ENCODE results near the gene GPC6.

The GPC6 gene

GRCh38 chr13:93268327-93269028 is 41.9 kb downstream of the GPC6 start:
- no peaks in the 10 kb centered on the region for H3K4me1 ChIP-seq (ENCODE audit: insufficient read depth, low read length, poor library complexity, severe bottlenecking)
- H3K9me3 ChIP-seq (ENCODE audit: insufficient read depth, low read depth, low read length): no peaks in the 10 kb centered on the region
- TF ChIP-seq, protein P1, sequence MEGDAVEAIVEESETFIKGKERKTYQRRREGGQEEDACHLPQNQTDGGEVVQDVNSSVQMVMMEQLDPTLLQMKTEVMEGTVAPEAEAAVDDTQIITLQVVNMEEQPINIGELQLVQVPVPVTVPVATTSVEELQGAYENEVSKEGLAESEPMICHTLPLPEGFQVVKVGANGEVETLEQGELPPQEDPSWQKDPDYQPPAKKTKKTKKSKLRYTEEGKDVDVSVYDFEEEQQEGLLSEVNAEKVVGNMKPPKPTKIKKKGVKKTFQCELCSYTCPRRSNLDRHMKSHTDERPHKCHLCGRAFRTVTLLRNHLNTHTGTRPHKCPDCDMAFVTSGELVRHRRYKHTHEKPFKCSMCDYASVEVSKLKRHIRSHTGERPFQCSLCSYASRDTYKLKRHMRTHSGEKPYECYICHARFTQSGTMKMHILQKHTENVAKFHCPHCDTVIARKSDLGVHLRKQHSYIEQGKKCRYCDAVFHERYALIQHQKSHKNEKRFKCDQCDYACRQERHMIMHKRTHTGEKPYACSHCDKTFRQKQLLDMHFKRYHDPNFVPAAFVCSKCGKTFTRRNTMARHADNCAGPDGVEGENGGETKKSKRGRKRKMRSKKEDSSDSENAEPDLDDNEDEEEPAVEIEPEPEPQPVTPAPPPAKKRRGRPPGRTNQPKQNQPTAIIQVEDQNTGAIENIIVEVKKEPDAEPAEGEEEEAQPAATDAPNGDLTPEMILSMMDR (conservative IDR thresholded peaks at IDR 0.05; ENCODE audit: low read length): no peak
- no peak for TF ChIP-seq EZH2phosphoT487 (IDR thresholded peaks at IDR 0.05; ENCODE audit: borderline replicate concordance)
- no peaks in the 10 kb centered on the region for H3K27me3 ChIP-seq (ENCODE audit: insufficient read depth, low read length, poor library complexity, severe bottlenecking)
- H3K79me2 ChIP-seq (ENCODE audit: insufficient read depth, low read length): no peaks in the 10 kb centered on the region
- no peak overlapping the region for H3K9ac ChIP-seq (ENCODE audit: low read depth, low read length, poor library complexity, severe bottlenecking)
- no peaks in the 10 kb centered on the region for H3K9me2 ChIP-seq (replicated peaks; ENCODE audit: low read depth, low read length)
- H3F3A ChIP-seq (ENCODE audit: low read depth): no peaks in the 10 kb centered on the region
- H2AFZ ChIP-seq (ENCODE audit: low read length): no peak overlapping the region
- no peaks in the 10 kb centered on the region for H3K36me3 ChIP-seq (ENCODE audit: insufficient read depth, low read length)
- H3K4me3 ChIP-seq (ENCODE audit: low read length, poor library complexity, severe bottlenecking): no peak overlapping the region
- H4K20me1 ChIP-seq (ENCODE audit: insufficient read depth, low read length, poor library complexity, severe bottlenecking): no peaks in the 10 kb centered on the region
- H3K4me2 ChIP-seq (ENCODE audit: low read depth, low read length, poor library complexity, severe bottlenecking): no peak overlapping the region

DNA sequence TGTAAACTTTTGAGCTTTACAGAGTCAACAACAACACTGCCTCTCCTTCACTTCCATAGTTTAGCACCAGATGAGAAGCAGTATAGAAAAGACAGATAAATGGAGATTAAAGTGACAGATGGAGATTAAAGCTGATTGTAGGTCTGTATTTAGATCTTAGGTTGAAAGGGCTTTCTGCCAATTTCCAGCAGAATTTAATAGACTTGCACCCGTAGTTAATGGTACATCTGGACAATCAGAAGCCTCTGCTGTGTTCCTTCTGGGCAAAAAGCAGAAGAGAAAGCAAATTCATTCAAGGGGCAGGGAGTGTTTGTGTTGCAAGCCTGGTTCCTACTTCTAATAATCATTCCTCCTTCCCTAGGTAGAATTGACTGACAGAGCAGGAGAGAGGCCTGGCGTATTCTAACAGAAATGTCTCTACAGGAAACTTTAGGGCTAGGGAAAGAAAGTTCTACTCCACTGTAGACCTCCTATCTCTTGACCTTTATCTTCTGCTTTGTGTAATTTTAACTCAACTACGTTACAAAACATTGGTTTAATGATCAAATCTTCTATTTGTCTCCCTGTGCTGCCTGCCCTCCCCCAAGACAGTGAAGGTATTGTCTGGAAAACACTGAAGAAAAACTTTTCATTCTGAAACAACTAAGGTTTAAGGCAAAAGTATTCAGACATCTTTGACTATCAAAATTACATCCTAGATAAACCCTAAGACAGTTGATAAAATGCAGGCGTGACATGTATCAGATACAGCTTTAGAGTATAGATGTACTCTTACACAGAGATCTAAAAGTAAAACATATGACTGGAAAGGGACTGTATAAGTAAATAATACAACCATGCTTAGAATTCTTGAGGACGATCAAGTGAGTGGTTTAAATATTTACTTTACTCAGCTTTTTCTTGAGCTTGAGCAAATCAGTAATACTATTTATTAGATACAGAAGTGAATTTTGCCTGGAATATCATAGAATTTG is 44.4 kb downstream of the GPC6 start:
- H3K4me3 ChIP-seq (ENCODE audit: low read length, poor library complexity, severe bottlenecking): no peak overlapping the region
- H2AFZ ChIP-seq (ENCODE audit: low read length): no peak overlapping the region
- no peak overlapping the region for H3K9ac ChIP-seq (ENCODE audit: low read depth, low read length, poor library complexity, severe bottlenecking)

DNA sequence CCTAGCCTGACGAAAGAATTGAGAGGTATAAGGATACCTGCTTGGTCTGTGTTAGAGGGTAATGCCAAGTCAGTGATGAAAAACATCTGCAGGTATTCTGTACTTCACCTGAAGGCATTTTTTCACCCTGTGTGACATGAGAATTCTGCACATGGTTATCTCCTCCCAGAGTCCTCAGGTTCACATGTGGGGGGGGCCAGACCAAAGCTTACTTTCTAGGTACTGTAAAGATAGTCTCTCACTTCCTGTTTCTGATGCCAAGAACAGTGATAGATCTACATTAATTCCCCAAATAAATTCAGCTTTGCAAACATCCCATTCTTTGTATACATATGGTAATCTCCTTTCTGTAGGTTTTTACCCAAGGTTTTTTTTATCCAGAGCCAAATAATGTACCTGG is 53.4 kb downstream of the GPC6 start:
- H3K36me3 ChIP-seq (ENCODE audit: insufficient read depth, low read length): no peaks in the 10 kb centered on the region
- no peak overlapping the region for H3K4me2 ChIP-seq (ENCODE audit: low read depth, low read length, poor library complexity, severe bottlenecking)
- no peaks in the 10 kb centered on the region for H3K27me3 ChIP-seq (ENCODE audit: insufficient read depth, low read length, poor library complexity, severe bottlenecking)
- H3K9me3 ChIP-seq (ENCODE audit: insufficient read depth, low read depth, low read length): no peaks in the 10 kb centered on the region
- no peak for TF ChIP-seq EZH2phosphoT487 (IDR thresholded peaks at IDR 0.05; ENCODE audit: borderline replicate concordance)
- TF ChIP-seq, protein P1 (conservative IDR thresholded peaks at IDR 0.05; ENCODE audit: low read length): no peak
- H3F3A ChIP-seq (ENCODE audit: low read depth): no peaks in the 10 kb centered on the region
- no peaks in the 10 kb centered on the region for H3K4me1 ChIP-seq (ENCODE audit: insufficient read depth, low read length, poor library complexity, severe bottlenecking)
- no peaks in the 10 kb centered on the region for H4K20me1 ChIP-seq (ENCODE audit: insufficient read depth, low read length, poor library complexity, severe bottlenecking)
- no peak overlapping the region for H3K4me3 ChIP-seq (ENCODE audit: low read length, poor library complexity, severe bottlenecking)
- no peak overlapping the region for H2AFZ ChIP-seq (ENCODE audit: low read length)
- no peaks in the 10 kb centered on the region for H3K9me2 ChIP-seq (replicated peaks; ENCODE audit: low read depth, low read length)
- H3K9ac ChIP-seq (ENCODE audit: low read depth, low read length, poor library complexity, severe bottlenecking): no peak overlapping the region
- no peaks in the 10 kb centered on the region for H3K79me2 ChIP-seq (ENCODE audit: insufficient read depth, low read length)

More for the DNA sequence above, 44.4 kb downstream of the GPC6 start:
- Histone ChIP-seq H4K20me1 (ENCODE audit: insufficient read depth, low read length, poor library complexity, severe bottlenecking) (no peaks in the 10 kb centered on the region), H3K4me2 (ENCODE audit: low read depth, low read length, poor library complexity, severe bottlenecking) (no peak overlapping the region), H3K9me2 (replicated peaks; ENCODE audit: low read depth, low read length) (no peaks in the 10 kb centered on the region), H3K27me3 (ENCODE audit: insufficient read depth, low read length, poor library complexity, severe bottlenecking) (no peaks in the 10 kb centered on the region), H3K9me3 (ENCODE audit: insufficient read depth, low read depth, low read length) (no peaks in the 10 kb centered on the region), H3K4me1 (ENCODE audit: insufficient read depth, low read length, poor library complexity, severe bottlenecking) (no peaks in the 10 kb centered on the region), H3F3A (ENCODE audit: low read depth) (no peaks in the 10 kb centered on the region), H3K36me3 (ENCODE audit: insufficient read depth, low read length) (no peaks in the 10 kb centered on the region), H3K79me2 (ENCODE audit: insufficient read depth, low read length) (no peaks in the 10 kb centered on the region)
- no peak for TF ChIP-seq EZH2phosphoT487 (IDR thresholded peaks at IDR 0.05; ENCODE audit: borderline replicate concordance)
- TF ChIP-seq, protein P1 (conservative IDR thresholded peaks at IDR 0.05; ENCODE audit: low read length): no peak
